ENCODE measurements around the gene IGFBP3. TPM values are rescaled to one million over a fixed set of nuclear protein-coding genes. Genes with fewer than 3 reads are reported as not detected.

Gene IGFBP3
- total and polyA plus RNA-seq, 2 experiments from 2014 or later, result 11.2 to 11.3 TPM

GRCh38 chr7:45967591-45968157 lies 46.6 kb upstream of the IGFBP3 start (continued):
- TF ChIP-seq CREB1 (CRISPR knock-in tag; IDR thresholded peaks at IDR 0.05; ENCODE audit: low read depth) (no peak), POLR2AphosphoS5 (IDR thresholded peaks at IDR 0.05; ENCODE audit: low read depth) (no peak), JUNB (IDR thresholded peaks at IDR 0.05; ENCODE audit: unreplicated experiment) (no peak), STAT1 (IDR thresholded peaks at IDR 0.05; ENCODE audit: unreplicated experiment) (no peak), EZH2 (IDR thresholded peaks at IDR 0.05; ENCODE audit: low read depth, unreplicated experiment) (no peak), EZH2phosphoT487 (IDR thresholded peaks at IDR 0.05; ENCODE audit: unreplicated experiment) (no peak)

GRCh38 chr7:45962861-45963260 lies 41.8 kb upstream of the IGFBP3 start:
- H3K4me2 ChIP-seq, result no peak overlapping the region
- H3K9me3 Mint-ChIP-seq, result no peaks in the 10 kb centered on the region
- ATAC-seq, result no peak
- peaks cover 2% of the 10 kb centered on the region for H3K27me3 Mint-ChIP-seq (ENCODE audit: insufficient read depth, low read depth, poor library complexity)
- H3K36me3 Mint-ChIP-seq (ENCODE audit: low read depth), result no peaks in the 10 kb centered on the region; the same call in 2 of the 3 replicates
- 0 out of 2 replicates have a peak, but pooled peaks cover 2% of the 10 kb centered on the region for H3K9me2 ChIP-seq (ENCODE audit: insufficient read depth)
- no peak overlapping the region for H3K27ac Mint-ChIP-seq
- DNase-seq (ENCODE audit: low spot score), result no peak
- H3K4me1 Mint-ChIP-seq, result no peaks in the 10 kb centered on the region
- no peak overlapping the region for H3K4me3 ChIP-seq
- no peaks in the 10 kb centered on the region for H3K79me2 ChIP-seq (replicated peaks; ENCODE audit: insufficient read depth)
- no peak overlapping the region for H2AFZ ChIP-seq
- H4K20me1 ChIP-seq (replicated peaks; ENCODE audit: insufficient read depth), result no peaks in the 10 kb centered on the region
- H3K4me1 ChIP-seq (ENCODE audit: insufficient read depth), result no peaks in the 10 kb centered on the region
- H3K27ac ChIP-seq (ENCODE audit: low read depth), result no peak overlapping the region
- no peaks in the 10 kb centered on the region for H3K27me3 ChIP-seq (ENCODE audit: insufficient read depth)
- no peaks in the 10 kb centered on the region for H3K36me3 ChIP-seq (ENCODE audit: insufficient read depth)
- H3K4me3 Mint-ChIP-seq, result no peak overlapping the region
- H3F3A ChIP-seq (replicated peaks; ENCODE audit: low read depth), result no peaks in the 10 kb centered on the region
- TF ChIP-seq ZNF114 (CRISPR knock-in tag; IDR thresholded peaks at IDR 0.05) (no peak), ETS1 (IDR thresholded peaks at IDR 0.05) (no peak), STAT1 (IDR thresholded peaks at IDR 0.05; ENCODE audit: unreplicated experiment) (no peak), EZH2phosphoT487 (IDR thresholded peaks at IDR 0.05; ENCODE audit: unreplicated experiment) (no peak), JUNB (IDR thresholded peaks at IDR 0.05; ENCODE audit: unreplicated experiment) (no peak), ZNF331 (CRISPR knock-in tag; IDR thresholded peaks at IDR 0.05; ENCODE audit: low read depth) (no peak), NANOG (IDR thresholded peaks at IDR 0.05; ENCODE audit: borderline replicate concordance) (no peak), EZH2 (IDR thresholded peaks at IDR 0.05; ENCODE audit: low read depth, unreplicated experiment) (no peak), CREB1 (CRISPR knock-in tag; IDR thresholded peaks at IDR 0.05; ENCODE audit: low read depth) (no peak)
- TF ChIP-seq, protein P1, sequence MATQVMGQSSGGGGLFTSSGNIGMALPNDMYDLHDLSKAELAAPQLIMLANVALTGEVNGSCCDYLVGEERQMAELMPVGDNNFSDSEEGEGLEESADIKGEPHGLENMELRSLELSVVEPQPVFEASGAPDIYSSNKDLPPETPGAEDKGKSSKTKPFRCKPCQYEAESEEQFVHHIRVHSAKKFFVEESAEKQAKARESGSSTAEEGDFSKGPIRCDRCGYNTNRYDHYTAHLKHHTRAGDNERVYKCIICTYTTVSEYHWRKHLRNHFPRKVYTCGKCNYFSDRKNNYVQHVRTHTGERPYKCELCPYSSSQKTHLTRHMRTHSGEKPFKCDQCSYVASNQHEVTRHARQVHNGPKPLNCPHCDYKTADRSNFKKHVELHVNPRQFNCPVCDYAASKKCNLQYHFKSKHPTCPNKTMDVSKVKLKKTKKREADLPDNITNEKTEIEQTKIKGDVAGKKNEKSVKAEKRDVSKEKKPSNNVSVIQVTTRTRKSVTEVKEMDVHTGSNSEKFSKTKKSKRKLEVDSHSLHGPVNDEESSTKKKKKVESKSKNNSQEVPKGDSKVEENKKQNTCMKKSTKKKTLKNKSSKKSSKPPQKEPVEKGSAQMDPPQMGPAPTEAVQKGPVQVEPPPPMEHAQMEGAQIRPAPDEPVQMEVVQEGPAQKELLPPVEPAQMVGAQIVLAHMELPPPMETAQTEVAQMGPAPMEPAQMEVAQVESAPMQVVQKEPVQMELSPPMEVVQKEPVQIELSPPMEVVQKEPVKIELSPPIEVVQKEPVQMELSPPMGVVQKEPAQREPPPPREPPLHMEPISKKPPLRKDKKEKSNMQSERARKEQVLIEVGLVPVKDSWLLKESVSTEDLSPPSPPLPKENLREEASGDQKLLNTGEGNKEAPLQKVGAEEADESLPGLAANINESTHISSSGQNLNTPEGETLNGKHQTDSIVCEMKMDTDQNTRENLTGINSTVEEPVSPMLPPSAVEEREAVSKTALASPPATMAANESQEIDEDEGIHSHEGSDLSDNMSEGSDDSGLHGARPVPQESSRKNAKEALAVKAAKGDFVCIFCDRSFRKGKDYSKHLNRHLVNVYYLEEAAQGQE (IDR thresholded peaks at IDR 0.05; ENCODE audit: unreplicated experiment), result no peak
- TF ChIP-seq, protein P2, sequence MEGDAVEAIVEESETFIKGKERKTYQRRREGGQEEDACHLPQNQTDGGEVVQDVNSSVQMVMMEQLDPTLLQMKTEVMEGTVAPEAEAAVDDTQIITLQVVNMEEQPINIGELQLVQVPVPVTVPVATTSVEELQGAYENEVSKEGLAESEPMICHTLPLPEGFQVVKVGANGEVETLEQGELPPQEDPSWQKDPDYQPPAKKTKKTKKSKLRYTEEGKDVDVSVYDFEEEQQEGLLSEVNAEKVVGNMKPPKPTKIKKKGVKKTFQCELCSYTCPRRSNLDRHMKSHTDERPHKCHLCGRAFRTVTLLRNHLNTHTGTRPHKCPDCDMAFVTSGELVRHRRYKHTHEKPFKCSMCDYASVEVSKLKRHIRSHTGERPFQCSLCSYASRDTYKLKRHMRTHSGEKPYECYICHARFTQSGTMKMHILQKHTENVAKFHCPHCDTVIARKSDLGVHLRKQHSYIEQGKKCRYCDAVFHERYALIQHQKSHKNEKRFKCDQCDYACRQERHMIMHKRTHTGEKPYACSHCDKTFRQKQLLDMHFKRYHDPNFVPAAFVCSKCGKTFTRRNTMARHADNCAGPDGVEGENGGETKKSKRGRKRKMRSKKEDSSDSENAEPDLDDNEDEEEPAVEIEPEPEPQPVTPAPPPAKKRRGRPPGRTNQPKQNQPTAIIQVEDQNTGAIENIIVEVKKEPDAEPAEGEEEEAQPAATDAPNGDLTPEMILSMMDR (conservative IDR thresholded peaks at IDR 0.05; ENCODE audit: low read depth in 2 of 2), result no peak

Measured in GM23338 (cell line).